ENCODE results near the gene CARMIL1. TPM values are rescaled to one million over a fixed set of nuclear protein-coding genes. Genes with fewer than 3 reads are reported as not detected.

Gene CARMIL1
- total and polyA plus RNA-seq, 2 donors from 2014 or later: 22.3 to 51.1 TPM

DNA sequence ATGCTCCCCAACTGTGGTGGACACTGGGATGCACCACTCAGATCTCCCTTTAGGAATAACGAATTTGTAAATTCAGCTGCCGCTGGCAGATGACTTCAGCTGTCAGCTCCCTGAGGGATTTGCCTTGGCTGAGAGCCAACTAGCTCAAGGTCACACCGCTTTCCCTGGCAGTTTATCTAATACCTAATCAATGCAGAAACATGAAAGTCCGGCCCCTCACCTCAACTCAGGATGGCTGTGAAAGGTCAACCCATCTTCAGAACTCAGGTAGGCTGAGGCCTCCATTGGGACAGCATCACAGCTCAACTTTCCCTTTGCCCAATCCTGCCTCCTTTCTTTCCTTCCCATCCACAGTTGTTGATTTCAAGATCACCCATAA is 350.0 kb downstream of the CARMIL1 start:
- H3K9ac ChIP-seq (ENCODE audit: low read length in 3 of 3): no peak overlapping the region
- DNase-seq (no peak), FAIRE-seq (no peak)
- H3K27ac ChIP-seq (ENCODE audit: low read depth in 2 of 2, low read length in 2 of 2): no peak overlapping the region
- intact Hi-C loops (cut with DNase I): no loop called here
- H3K27me3 ChIP-seq (ENCODE audit: control insufficient read depth, insufficient read depth, low read length): no peaks in the 10 kb centered on the region
- TF ChIP-seq, protein P1, sequence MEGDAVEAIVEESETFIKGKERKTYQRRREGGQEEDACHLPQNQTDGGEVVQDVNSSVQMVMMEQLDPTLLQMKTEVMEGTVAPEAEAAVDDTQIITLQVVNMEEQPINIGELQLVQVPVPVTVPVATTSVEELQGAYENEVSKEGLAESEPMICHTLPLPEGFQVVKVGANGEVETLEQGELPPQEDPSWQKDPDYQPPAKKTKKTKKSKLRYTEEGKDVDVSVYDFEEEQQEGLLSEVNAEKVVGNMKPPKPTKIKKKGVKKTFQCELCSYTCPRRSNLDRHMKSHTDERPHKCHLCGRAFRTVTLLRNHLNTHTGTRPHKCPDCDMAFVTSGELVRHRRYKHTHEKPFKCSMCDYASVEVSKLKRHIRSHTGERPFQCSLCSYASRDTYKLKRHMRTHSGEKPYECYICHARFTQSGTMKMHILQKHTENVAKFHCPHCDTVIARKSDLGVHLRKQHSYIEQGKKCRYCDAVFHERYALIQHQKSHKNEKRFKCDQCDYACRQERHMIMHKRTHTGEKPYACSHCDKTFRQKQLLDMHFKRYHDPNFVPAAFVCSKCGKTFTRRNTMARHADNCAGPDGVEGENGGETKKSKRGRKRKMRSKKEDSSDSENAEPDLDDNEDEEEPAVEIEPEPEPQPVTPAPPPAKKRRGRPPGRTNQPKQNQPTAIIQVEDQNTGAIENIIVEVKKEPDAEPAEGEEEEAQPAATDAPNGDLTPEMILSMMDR (IDR thresholded peaks at IDR 0.05; ENCODE audit: borderline replicate concordance, extremely low read depth, insufficient read depth): no peak
- no peaks in the 10 kb centered on the region for H3K36me3 ChIP-seq (ENCODE audit: control insufficient read depth in 2 of 3, insufficient read depth in 3 of 3, low read length in 3 of 3)
- no peaks in the 10 kb centered on the region for H3K4me1 ChIP-seq (ENCODE audit: control insufficient read depth in 2 of 3, insufficient read depth in 2 of 3, low read depth in 1 of 3, low read length in 3 of 3)
- no peak overlapping the region for H3K4me3 ChIP-seq (ENCODE audit: low read length in 3 of 3)
- no peaks in the 10 kb centered on the region for H3K9me3 ChIP-seq (ENCODE audit: control insufficient read depth in 2 of 3, insufficient read depth in 1 of 3, low read length in 3 of 3)

DNA sequence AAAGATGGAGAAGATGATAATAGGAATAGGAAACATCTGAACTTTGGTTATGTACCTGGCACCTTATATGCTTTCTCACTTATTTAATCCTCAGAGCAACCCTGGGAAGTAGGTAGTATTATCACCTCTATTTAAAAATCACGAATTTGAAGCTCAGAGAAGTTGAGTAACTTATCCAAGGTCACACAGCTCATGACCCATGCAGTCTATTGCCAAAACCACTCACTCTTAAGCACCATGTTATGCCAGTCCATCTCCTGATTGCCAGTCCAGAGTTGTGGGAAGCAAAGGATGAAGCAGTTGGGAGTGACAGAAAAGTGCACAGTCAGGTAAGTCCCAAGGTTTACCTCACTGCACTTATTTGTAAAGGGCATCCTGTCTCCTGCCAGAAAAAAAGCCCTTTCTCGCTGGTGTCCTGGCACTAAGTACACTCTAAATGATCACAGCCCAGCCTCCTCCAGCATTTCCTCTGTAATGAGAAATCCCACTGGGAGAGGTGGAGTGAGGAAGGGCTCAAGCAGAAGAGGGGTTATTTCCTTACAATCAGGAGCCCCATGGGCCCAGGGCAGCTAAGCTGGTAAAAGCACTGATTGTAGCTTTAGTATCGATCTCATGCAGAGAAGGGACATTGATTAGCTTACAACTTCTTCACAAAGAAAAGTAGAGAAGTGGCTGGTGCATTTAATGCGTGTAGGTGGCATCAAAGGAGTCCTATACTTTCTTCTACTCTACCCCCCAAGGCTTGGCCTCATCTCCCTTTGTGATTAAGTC is 351.5 kb downstream of the CARMIL1 start:
- Histone ChIP-seq H3K27ac (ENCODE audit: low read depth in 2 of 2, low read length in 2 of 2) (no peak overlapping the region), H3K27me3 (ENCODE audit: control insufficient read depth, insufficient read depth, low read length) (no peaks in the 10 kb centered on the region), H3K4me3 (ENCODE audit: low read length in 3 of 3) (no peak overlapping the region), H3K4me1 (ENCODE audit: control insufficient read depth in 2 of 3, insufficient read depth in 2 of 3, low read depth in 1 of 3, low read length in 3 of 3) (no peaks in the 10 kb centered on the region), H3K9ac (ENCODE audit: low read length in 3 of 3) (no peak overlapping the region), H3K36me3 (ENCODE audit: control insufficient read depth in 2 of 3, insufficient read depth in 3 of 3, low read length in 3 of 3) (no peaks in the 10 kb centered on the region), H3K9me3 (ENCODE audit: control insufficient read depth in 2 of 3, insufficient read depth in 1 of 3, low read length in 3 of 3) (no peaks in the 10 kb centered on the region)
- intact Hi-C loops (cut with DNase I): no loop called here
- no peak for DNase-seq
- no peak for FAIRE-seq
- TF ChIP-seq, protein P1 (IDR thresholded peaks at IDR 0.05; ENCODE audit: borderline replicate concordance, extremely low read depth, insufficient read depth): no peak

DNA sequence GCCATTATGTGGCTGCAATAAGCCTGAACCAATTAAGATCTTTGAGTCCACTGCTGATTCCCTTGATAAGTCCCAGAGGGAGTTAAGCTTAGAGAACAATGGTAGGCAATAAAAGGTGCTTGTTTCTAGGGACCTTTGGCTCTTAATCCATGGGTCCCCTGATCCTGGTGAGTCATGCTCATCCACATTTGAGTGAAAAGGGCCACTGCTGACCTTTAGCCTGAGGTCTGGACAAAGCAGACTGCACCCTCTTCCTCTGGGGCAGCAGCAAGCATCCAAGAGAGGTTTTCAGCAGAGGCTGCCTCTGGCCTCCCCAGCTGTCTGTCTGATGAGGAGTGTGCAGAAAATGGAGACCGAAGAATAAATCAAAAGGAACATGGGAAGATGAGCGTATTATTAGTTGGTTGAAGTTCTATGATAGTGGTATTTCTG is 356.7 kb downstream of the CARMIL1 start:
- peaks cover 0 to 4% (median 0%) of the 10 kb centered on the region in 3 donors for H3K4me1 ChIP-seq (ENCODE audit: control insufficient read depth in 2 of 3, insufficient read depth in 2 of 3, low read depth in 1 of 3, low read length in 3 of 3)
- H3K27me3 ChIP-seq (ENCODE audit: control insufficient read depth, insufficient read depth, low read length): no peaks in the 10 kb centered on the region
- no peaks in the 10 kb centered on the region for H3K9me3 ChIP-seq (ENCODE audit: control insufficient read depth in 2 of 3, insufficient read depth in 1 of 3, low read length in 3 of 3)
- no peak for DNase-seq
- intact Hi-C loops (cut with DNase I): no loop called here
- H3K9ac ChIP-seq (ENCODE audit: low read length in 3 of 3): no peak overlapping the region
- no peak for FAIRE-seq
- no peaks in the 10 kb centered on the region for H3K36me3 ChIP-seq (ENCODE audit: control insufficient read depth in 2 of 3, insufficient read depth in 3 of 3, low read length in 3 of 3)
- no peak overlapping the region for H3K27ac ChIP-seq (ENCODE audit: low read depth in 2 of 2, low read length in 2 of 2)
- no peak overlapping the region for H3K4me3 ChIP-seq (ENCODE audit: low read length in 3 of 3)
- TF ChIP-seq, protein P1 (IDR thresholded peaks at IDR 0.05; ENCODE audit: borderline replicate concordance, extremely low read depth, insufficient read depth): no peak

Data from kidney (tissue), 14 donors.